ENCODE data around the gene RXFP2.

Gene RXFP2

DNA sequence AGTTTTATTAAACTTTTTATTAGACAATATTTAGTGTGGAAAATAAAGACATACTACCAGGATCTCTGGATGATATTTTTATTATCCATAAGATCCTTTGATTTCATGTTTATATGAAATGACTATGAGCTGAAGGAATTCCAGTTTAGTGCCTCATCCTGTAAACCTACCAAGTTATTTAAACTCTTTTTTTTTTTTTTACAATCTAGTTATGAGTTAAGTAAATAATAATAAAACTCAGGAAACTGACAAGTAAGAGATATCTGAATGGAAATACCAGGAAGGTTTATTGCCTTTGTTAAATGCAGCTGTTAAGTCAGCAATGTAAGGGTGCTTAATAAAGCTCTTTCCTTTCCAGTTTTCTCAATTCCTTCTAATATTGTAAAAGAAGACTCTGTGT, 53.9 kb downstream of the RXFP2 start:
- no peak overlapping the region for H3K27ac Mint-ChIP-seq
- H3K9me3 Mint-ChIP-seq = no peaks in the 10 kb centered on the region
- no peaks in the 10 kb centered on the region for H3K36me3 Mint-ChIP-seq
- H3K27me3 Mint-ChIP-seq = no peaks in the 10 kb centered on the region
- H3K4me3 Mint-ChIP-seq = no peak overlapping the region
- H3K4me1 Mint-ChIP-seq = no peaks in the 10 kb centered on the region

- H3K27ac Mint-ChIP-seq = no peak overlapping the region
- no peaks in the 10 kb centered on the region for H3K4me1 Mint-ChIP-seq
- no peak overlapping the region for H3K4me3 Mint-ChIP-seq
These were observed 55.1 kb downstream of the RXFP2 start for GRCh38 chr13:31794452-31794851.

DNA sequence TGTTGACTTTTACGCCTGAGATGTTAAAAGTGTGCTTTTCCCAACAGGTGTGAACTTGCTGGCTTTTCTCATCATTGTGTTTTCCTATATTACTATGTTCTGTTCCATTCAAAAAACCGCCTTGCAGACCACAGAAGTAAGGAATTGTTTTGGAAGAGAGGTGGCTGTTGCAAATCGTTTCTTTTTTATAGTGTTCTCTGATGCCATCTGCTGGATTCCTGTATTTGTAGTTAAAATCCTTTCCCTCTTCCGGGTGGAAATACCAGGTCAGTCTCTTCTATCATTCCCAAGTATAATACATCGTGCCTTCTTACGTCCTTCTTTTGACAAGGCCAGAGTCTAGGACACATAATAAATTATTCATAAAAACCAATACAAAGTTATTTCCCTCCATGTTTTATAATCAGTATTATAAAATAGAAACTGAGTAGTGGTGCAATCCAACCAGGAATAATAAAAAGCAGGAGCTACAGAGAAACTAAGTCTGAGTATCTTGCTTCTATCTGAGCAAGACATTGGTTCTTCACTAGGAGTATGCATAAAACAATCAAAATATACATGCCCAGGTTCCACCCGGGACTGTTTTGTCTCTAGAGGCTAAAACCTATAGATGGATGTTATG, 57.9 kb downstream of the RXFP2 start:
- Mint-ChIP-seq H3K9me3 (no peaks in the 10 kb centered on the region), H3K36me3 (no peaks in the 10 kb centered on the region), H3K27ac (no peak overlapping the region), H3K4me1 (no peaks in the 10 kb centered on the region), H3K27me3 (peaks cover 2% of the 10 kb centered on the region), H3K4me3 (no peak overlapping the region)

More at GRCh38 chr13:31794452-31794851, 55.1 kb downstream of the RXFP2 start:
- no peaks in the 10 kb centered on the region for H3K9me3 Mint-ChIP-seq
- H3K36me3 Mint-ChIP-seq = no peaks in the 10 kb centered on the region
- H3K27me3 Mint-ChIP-seq = no peaks in the 10 kb centered on the region

DNA sequence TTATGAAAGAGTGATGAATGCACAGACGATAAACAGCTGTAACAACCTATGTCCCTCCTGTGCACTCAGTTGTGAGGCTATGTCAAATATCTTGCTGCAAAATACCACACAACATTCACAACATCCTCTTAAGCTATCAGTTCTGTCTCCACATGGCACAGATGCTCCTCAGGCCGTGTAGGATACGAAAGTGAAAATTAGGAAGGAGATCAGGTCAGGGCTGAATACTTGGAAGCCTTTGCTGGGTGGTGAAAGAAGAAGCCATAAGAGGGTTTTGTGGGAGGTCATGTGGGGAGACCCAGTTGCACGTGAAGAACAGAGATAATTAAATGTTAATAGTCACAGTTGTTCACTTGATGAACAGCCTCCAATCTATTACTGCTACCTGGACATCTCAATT, 58.9 kb downstream of the RXFP2 start:
- no peaks in the 10 kb centered on the region for H3K36me3 Mint-ChIP-seq
- H3K27ac Mint-ChIP-seq = no peak overlapping the region
- H3K27me3 Mint-ChIP-seq = peaks cover 2% of the 10 kb centered on the region
- H3K4me3 Mint-ChIP-seq = no peak overlapping the region
- no peaks in the 10 kb centered on the region for H3K9me3 Mint-ChIP-seq
- no peaks in the 10 kb centered on the region for H3K4me1 Mint-ChIP-seq

DNA sequence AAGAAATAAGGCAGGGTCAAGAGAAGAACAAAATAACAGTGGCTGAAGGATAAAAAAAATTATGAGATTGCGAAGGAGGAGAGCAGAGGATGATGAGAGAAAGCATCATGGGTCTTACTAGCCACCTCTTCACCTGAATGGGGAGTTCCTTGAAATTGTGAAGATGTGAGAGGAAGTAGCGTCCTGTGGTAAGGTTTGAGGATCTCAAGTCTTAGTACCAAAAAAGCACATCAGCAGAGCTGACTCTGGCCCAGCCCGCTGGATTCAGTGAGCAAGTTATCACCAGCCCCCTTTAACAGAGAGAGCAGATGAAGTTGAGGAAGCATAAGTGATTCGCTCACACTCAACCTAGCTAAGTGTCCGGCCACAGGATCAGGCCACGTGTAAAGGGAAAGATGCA, 61.8 kb downstream of the RXFP2 start:
- Mint-ChIP-seq H3K4me3 (no peak overlapping the region), H3K4me1 (no peaks in the 10 kb centered on the region), H3K36me3 (no peaks in the 10 kb centered on the region), H3K27ac (no peak overlapping the region), H3K9me3 (no peaks in the 10 kb centered on the region), H3K27me3 (peaks cover 2% of the 10 kb centered on the region)

DNA sequence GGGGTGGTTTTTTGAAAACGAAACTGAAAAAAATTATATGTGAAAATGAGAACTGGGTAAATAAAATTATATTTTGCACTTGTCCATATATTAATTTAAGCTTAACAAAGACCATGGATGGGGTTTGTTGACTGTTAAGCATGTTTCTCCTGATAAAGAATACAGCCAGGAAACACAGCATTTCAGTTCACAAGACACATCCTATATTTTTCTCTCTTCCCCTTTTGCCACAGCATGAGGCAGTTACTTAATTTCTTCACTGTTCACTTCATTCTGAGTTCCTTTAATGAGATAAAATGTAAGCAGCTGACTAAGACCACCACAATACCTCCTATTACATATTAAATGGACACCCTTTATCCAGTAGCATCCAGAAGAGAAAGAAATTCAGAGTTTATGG, 64.0 kb downstream of the RXFP2 start:
- Mint-ChIP-seq H3K4me3 (no peak overlapping the region), H3K36me3 (no peaks in the 10 kb centered on the region), H3K4me1 (no peaks in the 10 kb centered on the region), H3K27ac (no peak overlapping the region), H3K9me3 (no peaks in the 10 kb centered on the region), H3K27me3 (peaks cover 2% of the 10 kb centered on the region)

DNA sequence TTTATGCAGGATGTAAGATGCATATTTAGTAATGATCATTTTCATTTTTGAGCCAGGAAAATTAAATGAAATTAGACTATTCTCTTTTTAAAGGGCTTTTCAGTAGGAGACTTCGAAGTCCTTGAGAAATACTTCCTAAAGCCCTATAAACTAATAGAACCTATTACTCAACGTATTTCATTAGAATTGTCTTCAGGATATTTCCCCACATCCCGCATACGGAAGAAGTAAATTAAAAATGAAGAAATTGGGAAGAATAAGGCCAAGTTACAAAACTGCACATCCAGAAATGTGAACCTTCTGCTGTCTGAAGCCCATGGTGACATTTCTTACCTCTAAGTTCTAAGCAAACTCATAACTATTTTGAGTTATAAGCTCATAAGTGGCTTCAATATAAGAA, 66.5 kb downstream of the RXFP2 start:
- Mint-ChIP-seq H3K9me3 (no peaks in the 10 kb centered on the region), H3K27ac (no peak overlapping the region), H3K4me1 (no peaks in the 10 kb centered on the region), H3K4me3 (no peak overlapping the region), H3K27me3 (peaks cover 1% of the 10 kb centered on the region), H3K36me3 (no peaks in the 10 kb centered on the region)

- Mint-ChIP-seq H3K27me3 (peaks cover 2% of the 10 kb centered on the region), H3K4me1 (no peaks in the 10 kb centered on the region), H3K4me3 (no peak overlapping the region), H3K9me3 (no peaks in the 10 kb centered on the region), H3K27ac (no peak overlapping the region), H3K36me3 (no peaks in the 10 kb centered on the region)
These were observed 67.8 kb downstream of the RXFP2 start for GRCh38 chr13:31807090-31807541.

- H3K36me3 Mint-ChIP-seq = no peaks in the 10 kb centered on the region
- H3K9me3 Mint-ChIP-seq = peaks cover 14% of the 10 kb centered on the region
- H3K4me1 Mint-ChIP-seq = no peaks in the 10 kb centered on the region
- peaks cover 2% of the 10 kb centered on the region for H3K27me3 Mint-ChIP-seq
- no peak overlapping the region for H3K4me3 Mint-ChIP-seq
- H3K27ac Mint-ChIP-seq = no peak overlapping the region
These were observed 75.2 kb downstream of the RXFP2 start for GRCh38 chr13:31814536-31814935.

- Mint-ChIP-seq H3K4me3 (no peak overlapping the region), H3K27me3 (peaks cover 2% of the 10 kb centered on the region), H3K4me1 (no peaks in the 10 kb centered on the region), H3K36me3 (no peaks in the 10 kb centered on the region), H3K27ac (no peak overlapping the region), H3K9me3 (peaks cover 14% of the 10 kb centered on the region)
These were observed 76.2 kb downstream of the RXFP2 start for GRCh38 chr13:31815361-31816144.

DNA sequence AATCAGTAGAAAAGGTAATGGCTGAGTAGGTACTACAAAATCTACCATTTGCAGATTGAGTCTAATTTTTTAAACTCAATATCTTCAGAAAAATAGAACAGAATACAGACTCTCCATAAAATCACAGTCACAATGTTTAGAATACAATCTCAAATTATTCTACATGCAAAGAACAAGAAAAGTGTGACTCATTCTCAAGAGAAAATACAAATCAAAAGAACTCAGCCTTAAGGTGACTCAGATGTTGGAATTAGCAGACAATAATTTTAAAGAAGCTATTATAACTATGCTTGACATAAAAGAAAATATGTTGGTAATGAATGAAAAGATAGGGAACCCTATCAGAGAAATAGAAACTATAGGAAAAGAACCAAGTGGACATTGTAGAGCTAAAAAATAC, 78.9 kb downstream of the RXFP2 start:
- H3K36me3 Mint-ChIP-seq = no peaks in the 10 kb centered on the region

GRCh38 chr13:31824705-31825517, 85.6 kb downstream of the RXFP2 start:
- no peaks in the 10 kb centered on the region for H3K4me1 Mint-ChIP-seq
- H3K9me3 Mint-ChIP-seq = no peaks in the 10 kb centered on the region
- peaks cover 2% of the 10 kb centered on the region for H3K27me3 Mint-ChIP-seq
- no peak overlapping the region for H3K27ac Mint-ChIP-seq
- H3K4me3 Mint-ChIP-seq = no peak overlapping the region
- no peaks in the 10 kb centered on the region for H3K36me3 Mint-ChIP-seq

More for the DNA sequence above, 78.9 kb downstream of the RXFP2 start:
- H3K4me1 Mint-ChIP-seq = no peaks in the 10 kb centered on the region
- H3K9me3 Mint-ChIP-seq = peaks cover 14% of the 10 kb centered on the region
- H3K4me3 Mint-ChIP-seq = no peak overlapping the region
- no peaks in the 10 kb centered on the region for H3K27me3 Mint-ChIP-seq
- H3K27ac Mint-ChIP-seq = no peak overlapping the region

- Mint-ChIP-seq H3K4me3 (no peak overlapping the region), H3K4me1 (no peaks in the 10 kb centered on the region), H3K9me3 (no peaks in the 10 kb centered on the region), H3K36me3 (no peaks in the 10 kb centered on the region), H3K27me3 (peaks cover 2% of the 10 kb centered on the region), H3K27ac (no peak overlapping the region)
These were observed 87.2 kb downstream of the RXFP2 start for GRCh38 chr13:31826521-31826920.

DNA sequence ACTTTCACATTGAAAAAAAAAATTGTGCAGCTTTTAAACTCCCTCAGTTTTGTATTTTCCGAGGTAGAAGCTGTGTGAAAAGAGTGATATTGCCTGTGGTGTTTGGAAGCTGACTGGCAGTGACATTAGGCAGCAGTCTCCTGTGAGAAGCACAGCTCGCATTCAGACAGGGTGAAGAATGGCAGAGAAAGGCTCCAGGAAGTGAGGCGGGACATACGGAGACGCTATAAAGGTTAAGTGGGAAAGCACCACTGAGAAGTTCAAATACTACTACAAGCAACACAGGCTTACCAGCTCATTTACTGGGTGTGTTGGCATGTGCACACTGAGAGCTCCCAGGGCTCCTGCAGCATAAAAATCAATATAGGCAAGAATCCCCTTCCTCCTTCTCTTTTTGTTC, 88.4 kb downstream of the RXFP2 start:
- Mint-ChIP-seq H3K4me3 (no peak overlapping the region), H3K36me3 (no peaks in the 10 kb centered on the region), H3K27me3 (peaks cover 2% of the 10 kb centered on the region), H3K9me3 (no peaks in the 10 kb centered on the region), H3K27ac (no peak overlapping the region), H3K4me1 (no peaks in the 10 kb centered on the region)

DNA sequence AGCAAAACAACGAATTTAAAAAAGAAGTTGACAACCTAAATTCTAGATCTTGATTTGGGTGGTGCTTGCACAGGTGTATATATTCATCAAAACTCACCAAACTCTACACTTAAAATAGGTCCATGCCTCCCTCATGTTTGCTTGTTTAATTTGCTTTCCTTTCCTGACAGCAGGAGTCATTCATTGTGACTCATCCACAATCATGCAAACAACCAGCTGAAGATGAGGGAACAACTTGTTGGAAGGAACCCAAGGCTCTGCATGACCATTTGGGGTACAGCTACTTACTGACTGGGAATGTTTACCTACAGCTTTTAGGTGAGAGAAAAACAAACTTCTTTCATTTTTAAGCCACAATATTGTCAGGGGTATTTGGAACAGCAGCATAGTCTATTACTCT, 96.6 kb downstream of the RXFP2 start:
- H3K27ac Mint-ChIP-seq = no peak overlapping the region
- H3K4me3 Mint-ChIP-seq = no peak overlapping the region
- H3K36me3 Mint-ChIP-seq = no peaks in the 10 kb centered on the region
- peaks cover 5% of the 10 kb centered on the region for H3K27me3 Mint-ChIP-seq
- H3K4me1 Mint-ChIP-seq = no peaks in the 10 kb centered on the region
- H3K9me3 Mint-ChIP-seq = no peaks in the 10 kb centered on the region

- no peaks in the 10 kb centered on the region for H3K9me3 Mint-ChIP-seq
- H3K36me3 Mint-ChIP-seq = no peaks in the 10 kb centered on the region
- H3K4me3 Mint-ChIP-seq = no peak overlapping the region
- peaks cover 4% of the 10 kb centered on the region for H3K4me1 Mint-ChIP-seq
- H3K27ac Mint-ChIP-seq = no peak overlapping the region
- peaks cover 27% of the 10 kb centered on the region for H3K27me3 Mint-ChIP-seq
These were observed 103.7 kb downstream of the RXFP2 start for GRCh38 chr13:31843044-31843443.
